NAMALWA (cell line): ENCODE results near the gene VASP.
A peak's percentile ranks its signal among the peaks of the same experiment; 100 is the strongest.
"Not testable (repeated sequence)": the region's sequence is repeated elsewhere in the genome, so short reads cannot be mapped to it uniquely, and the experiment has no call there.

Experiments used
- DNase-seq: peaks from one replicate; pipeline ENCODE4 v3.0.0-alpha.2; 2015; ENCODE audit warnings: low spot score

The VASP gene

GRCh38 chr19:45496349-45496953 is 10.8 kb upstream of the VASP start:
- no peak for DNase-seq

DNA sequence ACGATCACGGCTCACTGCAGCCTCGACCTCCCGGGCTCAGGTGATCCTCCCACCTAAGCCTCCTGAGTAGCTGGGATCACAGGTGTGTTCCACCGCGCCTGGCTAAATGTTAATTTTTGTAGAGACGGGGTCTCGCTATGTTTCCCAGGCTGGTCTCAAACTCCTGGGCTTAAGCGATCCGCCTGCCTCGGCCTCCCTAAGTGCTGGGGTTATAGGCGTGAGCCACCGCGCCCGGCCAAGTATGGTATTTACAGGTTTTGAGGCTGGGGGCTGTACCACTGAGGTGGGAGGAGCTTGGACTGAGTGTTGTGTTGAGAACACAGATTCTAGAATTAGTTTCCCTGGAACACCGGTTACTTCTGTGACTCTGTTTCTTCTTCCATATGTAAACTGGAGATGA is 9.5 kb upstream of the VASP start:
- DNase-seq = no peak

DNA sequence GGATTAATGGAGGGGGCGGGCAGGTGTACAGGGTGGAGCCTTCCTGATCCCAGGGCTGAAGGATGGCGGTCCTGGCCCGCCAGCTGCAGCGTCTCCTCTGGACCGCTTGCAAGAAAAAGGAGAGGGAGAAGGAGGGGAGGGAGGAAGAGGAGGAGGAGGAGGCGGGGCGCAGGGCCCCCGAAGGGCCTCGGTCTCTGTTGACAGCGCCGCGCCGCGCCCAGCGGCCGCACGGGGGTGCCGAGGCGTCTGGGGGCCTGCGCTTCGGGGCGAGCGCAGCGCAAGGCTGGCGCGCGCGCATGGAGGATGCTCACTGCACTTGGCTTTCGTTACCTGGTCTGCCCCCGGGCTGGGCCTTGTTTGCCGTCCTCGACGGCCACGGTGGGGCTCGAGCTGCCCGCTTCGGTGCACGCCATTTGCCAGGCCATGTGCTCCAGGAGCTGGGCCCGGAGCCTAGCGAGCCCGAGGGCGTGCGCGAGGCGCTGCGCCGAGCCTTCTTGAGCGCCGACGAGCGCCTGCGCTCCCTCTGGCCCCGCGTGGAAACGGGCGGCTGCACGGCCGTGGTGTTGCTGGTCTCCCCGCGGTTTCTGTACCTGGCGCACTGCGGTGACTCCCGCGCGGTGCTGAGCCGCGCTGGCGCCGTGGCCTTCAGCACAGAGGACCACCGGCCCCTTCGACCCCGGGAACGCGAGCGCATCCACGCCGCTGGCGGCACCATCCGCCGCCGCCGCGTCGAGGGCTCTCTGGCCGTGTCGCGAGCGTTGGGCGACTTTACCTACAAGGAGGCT is 8.7 kb upstream of the VASP start, which contains the start of gene PPM1N:
TSS of gene PPM1N (plus strand) at position 33 of the 785 bp plus-strand sequence. CDS start at position 63, 30 bp downstream.
- no peak for DNase-seq

- DNase-seq = peak; percentile 90
These were observed 7.8 kb upstream of the VASP start for GRCh38 chr19:45499196-45500180.

GRCh38 chr19:45500918-45501729 is 6.2 kb upstream of the VASP start:
- DNase-seq = no peak

GRCh38 chr19:45501730-45502014 is 5.6 kb upstream of the VASP start:
- DNase-seq = no peak

DNA sequence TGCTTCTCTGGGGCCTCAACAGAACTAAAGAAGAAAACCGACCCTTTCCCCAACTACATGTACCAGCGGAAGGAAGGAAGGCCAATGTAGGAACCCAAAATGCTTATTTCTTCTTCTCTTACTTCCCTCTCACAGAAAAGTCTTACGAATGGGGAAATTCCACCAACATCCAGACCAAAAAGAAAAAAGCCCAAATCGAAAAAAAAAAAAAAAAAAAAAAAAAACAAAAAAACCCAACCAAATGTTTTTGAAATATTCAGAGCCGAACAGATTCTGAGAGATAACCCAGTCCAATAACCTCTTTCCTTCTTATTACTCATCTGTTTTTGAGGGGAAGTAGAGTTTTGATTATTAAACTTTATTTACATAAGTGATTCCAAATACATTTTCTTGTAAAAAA is 5.2 kb upstream of the VASP start:
- DNase-seq = no peak

- no peak for DNase-seq
These were observed 3.4 kb upstream of the VASP start for GRCh38 chr19:45503909-45504308.

- DNase-seq = no peak
These were observed 1.9 kb upstream of the VASP start for GRCh38 chr19:45505151-45505995.

GRCh38 chr19:45505996-45506245 is 1.4 kb upstream of the VASP start:
- DNase-seq = no peak

DNA sequence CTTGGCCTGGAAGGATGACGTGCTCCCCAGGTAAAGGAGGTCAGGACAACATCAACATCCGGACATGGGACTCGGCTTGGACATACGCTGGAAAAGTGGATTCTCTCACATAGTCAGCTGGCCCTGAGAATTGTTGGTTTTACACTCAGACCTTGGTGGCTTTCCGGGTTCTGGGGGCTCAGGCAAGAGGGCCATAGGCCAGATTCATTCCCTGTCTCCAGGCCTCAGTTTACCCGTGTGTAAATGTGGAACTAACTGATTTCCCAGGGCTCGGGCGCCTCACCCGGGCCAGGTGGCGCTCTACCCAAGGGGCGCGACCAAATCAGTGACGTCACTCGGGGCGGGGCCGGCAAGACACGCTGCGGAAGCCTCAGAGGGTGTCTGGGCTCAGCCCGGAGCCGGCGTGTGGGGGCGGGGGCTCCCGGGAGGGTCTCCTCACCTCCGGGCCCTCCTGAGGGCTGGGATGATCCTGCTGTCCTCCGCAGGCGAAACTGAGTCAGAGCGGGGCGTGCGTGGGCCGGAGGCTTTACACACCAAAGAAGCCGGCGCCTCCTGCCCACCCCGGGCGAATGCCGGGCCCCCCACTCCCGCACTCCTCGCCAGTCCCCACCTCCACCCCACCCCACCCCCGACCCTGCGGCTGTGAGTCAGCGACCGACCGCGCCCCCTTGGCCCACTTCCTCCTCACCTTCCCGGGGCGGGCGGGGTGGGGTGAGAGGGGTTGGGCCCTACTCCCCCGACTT is 862 bp upstream of the VASP start:
- DNase-seq = peak; percentile 94

DNA sequence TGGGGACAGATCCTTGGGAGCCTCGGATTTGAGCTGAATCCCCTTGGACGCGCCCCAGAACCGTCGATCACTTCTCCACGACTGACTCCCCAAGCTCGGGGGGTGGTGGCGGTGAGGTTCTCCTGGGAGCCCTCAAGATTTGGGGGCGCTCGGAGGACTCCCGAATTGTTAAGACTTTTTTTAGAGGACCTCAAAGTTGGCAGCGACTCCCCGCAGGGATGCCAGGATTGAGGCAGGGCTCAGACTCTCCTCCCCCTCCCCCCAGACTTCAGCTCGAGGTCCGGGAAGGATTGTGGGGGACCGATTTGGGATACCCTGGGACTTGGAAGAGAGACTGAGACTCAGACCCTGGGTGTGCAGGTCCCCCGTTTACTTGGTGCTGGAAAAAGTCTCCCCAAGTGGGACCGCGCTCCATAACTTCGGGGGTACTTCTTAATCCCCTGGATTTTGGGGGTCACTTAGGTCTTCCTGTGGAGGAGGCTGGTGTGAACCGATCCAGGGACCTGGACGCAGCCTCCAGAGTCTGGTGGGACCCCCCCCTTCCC is 665 bp downstream of the VASP start:
- no peak for DNase-seq

- peak; percentile 45 for DNase-seq
These were observed 1.2 kb downstream of the VASP start for GRCh38 chr19:45508417-45508860.

DNA sequence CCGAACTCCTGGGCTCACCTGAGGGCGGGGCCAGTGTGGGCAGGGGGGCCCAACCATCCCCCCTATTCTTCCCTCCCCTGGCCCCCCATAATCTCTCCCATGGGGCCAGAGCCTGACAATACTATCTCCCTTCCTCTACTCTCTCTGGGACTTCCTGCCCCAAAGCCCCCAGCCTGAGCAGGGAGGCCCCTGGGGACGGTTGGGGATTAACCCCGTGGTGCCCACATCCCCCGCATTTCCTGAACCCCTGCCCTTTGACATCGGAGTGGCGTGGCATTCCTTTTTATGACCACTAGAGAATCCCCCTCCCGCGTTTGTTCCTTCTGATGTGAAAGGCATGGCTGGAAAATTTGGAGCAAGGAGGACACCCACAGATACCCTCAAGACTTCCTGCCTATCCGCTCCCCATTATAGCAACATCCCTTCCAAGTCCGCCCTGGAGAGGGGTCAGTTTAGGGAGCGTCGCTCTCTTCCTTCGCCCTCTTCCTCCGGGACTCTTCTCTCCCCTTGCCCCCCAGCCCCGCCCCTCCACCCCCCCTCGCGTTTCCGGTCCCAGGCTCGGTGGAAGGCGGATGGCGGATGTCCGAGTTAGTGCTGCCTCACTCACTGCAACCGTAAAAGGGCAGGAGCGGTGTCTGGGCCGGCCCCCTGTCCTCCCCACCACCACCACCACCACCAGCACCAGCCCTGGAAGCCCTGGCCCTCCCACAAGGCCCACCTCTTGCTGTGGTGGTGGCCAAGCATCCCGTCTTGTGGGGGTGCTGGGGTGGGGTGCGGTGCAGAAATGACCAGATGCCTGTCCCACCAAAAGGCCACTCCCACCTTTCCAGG is 1.8 kb downstream of the VASP start:
- DNase-seq = peak; percentile 62

- no peak for DNase-seq
These were observed 2.4 kb downstream of the VASP start for GRCh38 chr19:45509692-45510015.

DNA sequence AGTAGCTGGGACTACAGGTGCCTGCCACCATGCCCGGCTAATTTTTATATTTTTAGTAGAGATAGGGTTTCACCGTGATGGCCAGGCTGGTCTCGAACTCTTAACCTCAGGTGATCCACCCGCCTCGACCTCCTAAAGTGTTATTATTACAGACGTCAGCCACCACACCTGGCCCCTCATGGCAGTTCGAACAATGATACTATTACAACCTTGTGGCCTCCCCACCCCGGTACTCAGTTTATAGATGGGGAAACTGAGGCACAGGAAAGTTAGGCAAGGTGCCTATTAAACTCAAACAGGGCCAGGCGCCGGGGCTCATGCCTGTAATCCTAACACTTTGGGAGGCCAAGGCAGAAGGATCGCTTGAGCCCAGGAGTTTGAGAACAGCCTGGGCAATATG is 3.1 kb downstream of the VASP start:
- DNase-seq = not testable (repeated sequence)

DNA sequence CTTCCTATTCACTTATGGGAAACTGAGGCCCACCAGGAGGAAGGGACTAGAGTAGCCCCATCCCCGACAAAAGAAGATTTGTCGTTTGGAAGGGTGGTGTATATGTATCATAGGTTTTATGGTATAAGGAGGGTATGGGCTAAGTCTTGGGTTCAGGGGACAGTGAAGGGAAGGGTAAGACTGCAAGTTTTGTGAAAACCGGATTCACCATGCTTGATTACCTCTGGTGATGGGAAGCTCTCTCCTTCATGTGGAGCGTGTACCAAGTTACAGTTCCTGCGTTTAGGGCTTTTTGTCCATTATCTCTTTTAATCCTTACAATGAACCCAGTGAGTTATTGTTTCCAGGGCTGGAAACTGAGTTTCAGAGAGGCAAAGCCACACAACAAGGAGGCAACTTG is 3.8 kb downstream of the VASP start:
- no peak for DNase-seq

DNA sequence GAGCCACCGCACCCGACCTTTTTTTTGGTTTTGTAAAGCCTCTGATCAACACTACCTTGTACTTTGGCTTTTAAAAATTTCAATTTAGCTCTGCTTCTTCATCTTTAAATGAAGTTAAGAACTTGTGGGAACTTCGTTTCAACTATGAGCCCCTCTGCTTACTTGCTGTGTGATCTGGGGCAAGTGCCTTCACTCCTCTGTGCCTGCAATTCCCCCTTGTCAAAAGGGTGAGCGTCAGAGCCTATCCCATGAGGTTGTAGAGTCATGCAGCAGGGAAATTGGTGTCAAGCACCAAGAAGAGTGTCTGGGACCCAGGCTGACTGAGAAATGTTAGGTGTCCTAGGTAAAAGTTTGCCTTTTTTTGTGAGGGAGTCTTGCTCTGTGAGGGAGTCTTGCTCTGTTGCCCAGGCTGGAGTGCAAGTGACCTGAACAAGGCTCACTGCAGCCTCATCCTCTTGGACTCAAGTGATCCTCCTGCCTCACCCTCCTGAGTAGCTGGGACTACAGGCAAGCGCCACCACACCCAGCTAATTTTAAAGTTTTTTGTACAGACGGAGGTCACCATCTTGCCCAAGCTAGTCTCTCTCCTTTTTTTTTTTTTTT is 5.7 kb downstream of the VASP start:
- no peak for DNase-seq
